ENCODE data around the gene CRLF2.
"Not testable (repeated sequence)": the region's sequence is repeated elsewhere in the genome, so short reads cannot be mapped to it uniquely, and the experiment has no call there.

CRLF2 gene

DNA sequence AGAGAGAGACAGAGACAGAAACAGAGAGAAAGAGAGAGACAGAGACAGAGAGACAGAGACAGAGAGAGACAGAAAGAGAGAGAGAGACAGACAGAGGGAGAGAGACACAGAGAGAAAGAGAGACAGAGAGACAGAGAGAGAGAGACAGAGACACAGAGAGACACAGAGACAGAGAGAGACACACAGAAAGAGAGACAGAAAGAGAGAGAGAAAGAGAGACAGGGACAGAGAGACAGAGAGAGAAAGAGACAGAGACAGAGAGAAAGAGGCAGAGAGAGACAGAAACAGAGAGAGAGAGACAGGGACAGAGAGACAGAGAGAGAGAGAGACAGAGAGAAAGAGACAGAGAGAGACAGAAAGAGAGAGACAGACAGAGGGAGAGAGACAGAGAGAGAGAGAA, 52.9 kb downstream of the CRLF2 start:
- TF ChIP-seq, protein P1, sequence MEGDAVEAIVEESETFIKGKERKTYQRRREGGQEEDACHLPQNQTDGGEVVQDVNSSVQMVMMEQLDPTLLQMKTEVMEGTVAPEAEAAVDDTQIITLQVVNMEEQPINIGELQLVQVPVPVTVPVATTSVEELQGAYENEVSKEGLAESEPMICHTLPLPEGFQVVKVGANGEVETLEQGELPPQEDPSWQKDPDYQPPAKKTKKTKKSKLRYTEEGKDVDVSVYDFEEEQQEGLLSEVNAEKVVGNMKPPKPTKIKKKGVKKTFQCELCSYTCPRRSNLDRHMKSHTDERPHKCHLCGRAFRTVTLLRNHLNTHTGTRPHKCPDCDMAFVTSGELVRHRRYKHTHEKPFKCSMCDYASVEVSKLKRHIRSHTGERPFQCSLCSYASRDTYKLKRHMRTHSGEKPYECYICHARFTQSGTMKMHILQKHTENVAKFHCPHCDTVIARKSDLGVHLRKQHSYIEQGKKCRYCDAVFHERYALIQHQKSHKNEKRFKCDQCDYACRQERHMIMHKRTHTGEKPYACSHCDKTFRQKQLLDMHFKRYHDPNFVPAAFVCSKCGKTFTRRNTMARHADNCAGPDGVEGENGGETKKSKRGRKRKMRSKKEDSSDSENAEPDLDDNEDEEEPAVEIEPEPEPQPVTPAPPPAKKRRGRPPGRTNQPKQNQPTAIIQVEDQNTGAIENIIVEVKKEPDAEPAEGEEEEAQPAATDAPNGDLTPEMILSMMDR (conservative IDR thresholded peaks at IDR 0.05): no peak
- no peak overlapping the region for H3K27ac ChIP-seq

DNA sequence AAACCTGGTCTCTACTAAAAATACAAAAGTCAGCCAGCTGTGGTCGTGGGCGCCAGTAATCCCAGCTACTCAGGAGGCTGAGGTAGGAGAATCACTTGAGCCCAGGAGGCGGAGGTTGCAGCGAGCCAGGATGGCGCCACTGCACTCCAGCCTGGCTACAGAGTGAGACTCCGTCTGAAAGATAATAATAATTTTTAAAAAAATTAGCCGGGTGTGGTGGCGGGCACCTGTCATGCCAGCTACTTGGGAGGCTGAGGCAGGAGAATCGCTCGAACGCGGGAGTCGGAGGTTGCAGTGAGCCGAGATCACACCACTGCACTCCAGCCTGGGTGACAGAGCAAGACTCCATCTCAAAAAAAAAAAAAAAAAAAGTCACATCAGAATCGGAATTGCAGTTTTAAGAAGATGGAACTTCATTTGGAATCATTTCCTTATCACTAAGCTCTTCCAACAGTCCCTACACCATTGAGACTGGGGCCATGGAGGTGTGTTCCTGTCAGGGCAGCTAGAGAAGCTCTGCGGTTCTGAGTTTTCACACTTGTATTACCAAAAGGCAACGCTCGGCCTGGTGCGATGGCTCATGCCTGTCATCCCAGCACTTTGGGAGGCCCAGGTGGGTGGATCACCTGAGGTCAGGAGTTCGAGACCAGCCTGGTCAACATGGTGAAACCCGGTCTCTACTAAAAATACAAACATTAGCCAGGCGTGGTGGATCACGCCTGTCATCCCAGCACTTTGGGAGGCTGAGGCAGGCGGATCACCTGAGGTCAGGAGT, 55.6 kb downstream of the CRLF2 start:
- not testable (repeated sequence) for H3K27ac ChIP-seq

DNA sequence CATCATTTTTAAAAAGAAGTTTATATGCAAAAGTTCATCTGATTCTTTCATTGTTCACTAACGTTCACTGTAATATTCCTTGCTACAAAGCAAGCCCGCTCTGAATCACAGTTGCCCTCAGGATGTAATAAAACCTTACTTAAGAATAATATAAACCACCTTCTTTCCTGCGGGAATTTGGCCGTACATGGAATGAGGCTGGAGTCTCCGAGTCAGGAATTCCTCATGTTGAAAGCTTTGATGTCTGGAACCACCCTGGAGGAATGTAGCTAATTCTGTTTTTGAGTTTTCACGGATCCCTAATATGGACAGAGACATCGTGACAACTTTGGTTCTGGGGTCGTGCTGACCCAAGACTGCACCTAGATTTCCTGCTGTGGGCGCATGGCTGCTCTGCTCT, 58.5 kb downstream of the CRLF2 start:
- TF ChIP-seq, protein P1 (conservative IDR thresholded peaks at IDR 0.05): no peak
- H3K27ac ChIP-seq: no peak overlapping the region

DNA sequence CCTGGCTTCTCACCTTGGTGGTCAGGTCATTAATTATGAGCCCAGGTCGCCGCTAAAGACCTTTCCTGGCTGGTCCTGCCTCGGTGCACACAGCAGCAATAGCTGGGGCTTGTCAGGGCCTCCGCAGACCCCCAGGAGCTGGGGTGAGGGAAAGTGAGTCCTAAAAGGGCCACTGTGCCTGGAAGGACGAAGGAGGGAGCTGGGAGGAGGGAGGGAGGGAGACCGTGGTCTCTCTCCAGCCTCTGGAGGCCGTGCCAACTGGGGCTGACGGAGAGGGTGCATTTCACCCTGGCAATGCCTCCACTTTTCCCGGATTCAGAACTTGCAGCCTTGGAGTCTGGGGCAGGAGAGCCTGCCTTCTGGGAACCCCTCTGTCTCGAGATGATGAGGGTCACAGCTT, 60.4 kb downstream of the CRLF2 start:
- TF ChIP-seq, protein P1 (conservative IDR thresholded peaks at IDR 0.05): no peak
- no peak overlapping the region for H3K27ac ChIP-seq

DNA sequence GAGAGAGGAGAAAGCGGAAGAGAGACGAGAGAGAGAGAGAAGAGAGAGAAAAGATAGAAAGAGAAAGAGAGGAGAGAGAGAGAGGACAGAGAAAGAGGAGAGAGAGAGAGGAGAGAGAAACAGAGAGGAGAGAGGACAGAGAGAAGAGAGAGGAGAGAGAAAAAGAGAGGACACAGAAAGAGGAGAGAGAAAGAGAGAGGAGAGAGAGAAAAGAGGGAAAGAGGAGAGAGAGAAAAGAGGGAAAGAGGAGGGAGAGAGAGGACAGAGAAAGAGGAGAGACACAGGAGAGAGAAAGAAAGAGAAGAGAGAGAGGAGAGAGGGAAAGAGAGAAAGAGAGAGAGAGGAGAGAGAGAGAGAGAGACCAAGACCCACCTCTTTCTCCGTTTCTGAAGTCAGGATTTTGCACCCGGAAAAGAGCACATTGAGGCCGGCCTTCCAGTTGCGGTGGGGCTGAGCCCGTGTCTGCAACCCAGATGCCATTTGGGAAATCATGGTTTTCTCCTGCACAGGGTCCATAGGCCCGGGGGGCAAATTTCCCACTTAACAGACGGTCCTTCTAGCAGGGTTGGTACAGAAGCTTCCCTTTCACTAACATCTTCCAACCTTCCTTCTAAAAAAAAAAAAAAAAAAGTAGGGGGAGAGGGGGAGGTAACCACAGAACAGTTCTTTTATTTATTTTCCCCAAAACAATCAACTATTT, 60.9 kb downstream of the CRLF2 start:
- no peak overlapping the region for H3K27ac ChIP-seq
- TF ChIP-seq, protein P1 (conservative IDR thresholded peaks at IDR 0.05): no peak

DNA sequence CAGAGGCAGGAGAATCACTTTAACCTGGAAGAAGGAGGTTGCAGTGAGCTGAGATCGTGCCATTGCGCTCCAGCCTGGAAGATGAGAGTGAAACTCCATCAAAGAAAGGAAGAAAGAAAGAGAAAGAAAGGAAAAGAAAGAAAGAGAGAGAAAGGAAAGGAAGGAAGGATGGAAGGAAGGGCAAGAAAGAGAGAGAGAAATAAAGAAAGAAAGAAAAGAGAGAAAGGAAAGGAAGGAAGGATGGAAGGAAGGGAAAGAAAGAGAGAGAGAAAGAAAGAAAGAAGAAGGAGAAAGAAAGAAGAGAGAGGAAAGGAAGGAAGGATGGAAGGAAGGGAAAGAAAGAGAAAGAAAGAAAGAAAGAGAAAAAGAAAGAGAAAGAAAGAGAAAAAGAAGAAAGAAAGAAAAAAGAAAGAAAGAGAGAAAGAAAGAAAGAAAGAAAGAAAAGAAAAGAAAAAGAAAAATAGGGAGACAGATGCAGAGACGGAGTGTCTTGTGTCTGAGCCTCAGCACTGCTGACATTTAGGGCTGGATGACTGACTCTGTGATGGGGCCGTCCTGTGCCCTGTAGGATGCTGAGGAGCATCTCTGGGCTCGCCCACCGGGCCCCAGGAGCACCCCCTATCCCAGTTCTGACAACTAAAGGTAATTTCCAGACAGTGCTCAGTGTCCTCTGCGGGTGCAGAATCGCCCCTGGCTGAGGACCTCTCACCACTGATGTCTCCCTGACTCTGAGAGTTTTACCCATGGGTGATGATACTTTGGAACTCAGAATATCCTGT, 61.7 kb downstream of the CRLF2 start:
- TF ChIP-seq, protein P1 (conservative IDR thresholded peaks at IDR 0.05): no peak
- H3K27ac ChIP-seq: no peak overlapping the region

DNA sequence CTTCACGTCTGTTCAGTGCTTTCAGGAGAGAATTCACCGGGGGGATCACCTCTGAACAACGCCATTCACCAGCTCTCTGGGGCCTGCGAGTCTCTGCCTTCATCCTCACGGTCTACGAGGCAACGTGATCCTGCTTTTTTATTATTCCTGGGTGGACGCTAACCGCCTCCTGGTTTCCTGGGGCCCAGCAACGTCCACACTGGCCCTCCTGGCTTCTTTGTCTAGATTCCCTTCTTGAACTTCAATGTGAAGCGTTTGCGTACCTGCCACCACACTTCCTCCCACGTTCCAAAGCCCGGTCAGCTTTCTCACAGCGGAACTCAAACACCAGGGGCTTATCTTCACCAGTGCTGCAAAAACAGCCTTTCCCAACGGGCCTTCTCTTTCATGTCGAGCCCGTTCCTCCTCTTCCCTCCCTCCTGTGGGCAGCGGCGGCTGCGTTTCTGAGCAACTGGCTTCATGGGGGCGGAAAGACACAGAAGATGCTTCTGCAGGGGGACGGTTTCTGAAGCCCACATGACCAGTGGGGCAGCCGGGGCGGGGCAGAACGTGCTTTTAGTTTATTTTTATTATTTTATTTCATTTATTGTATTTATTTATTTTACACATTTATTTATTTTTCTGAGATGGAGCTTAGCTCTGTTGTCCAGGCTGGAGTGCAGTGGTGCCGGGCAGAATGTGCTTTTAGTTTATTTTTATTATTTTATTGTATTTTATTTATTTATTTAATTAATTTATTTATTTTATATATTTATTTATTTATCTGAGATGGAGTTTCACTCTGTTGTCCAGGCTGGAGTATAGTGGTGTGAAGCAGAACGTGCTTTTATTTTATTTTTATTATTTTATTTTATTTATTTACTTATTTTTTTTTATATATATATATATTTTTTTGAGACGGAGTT, 64.6 kb downstream of the CRLF2 start:
- TF ChIP-seq, protein P1 (conservative IDR thresholded peaks at IDR 0.05): no peak
- no peak overlapping the region for H3K27ac ChIP-seq

All from VCaP (cell line).